ENCODE measurements around the gene RAB10.

- TF ChIP-seq CREM (IDR thresholded peaks at IDR 0.05; ENCODE audit: low read depth) (no peak), ZNF24 (IDR thresholded peaks at IDR 0.05) (no peak), FOXM1 (IDR thresholded peaks at IDR 0.05; ENCODE audit: low read depth) (no peak), FOXM1 (CRISPR knock-in tag; IDR thresholded peaks at IDR 0.05; ENCODE audit: low read depth) (no peak), RFX5 (IDR thresholded peaks at IDR 0.05; ENCODE audit: low read depth, low read length) (no peak), NFIC (IDR thresholded peaks at IDR 0.05) (0 out of 2 replicates have a peak, but pooled peaks have one; percentile 6), ZNF124 (CRISPR knock-in tag; IDR thresholded peaks at IDR 0.05) (no peak), RAD21 (CRISPR knock-in tag; conservative IDR thresholded peaks at IDR 0.05 in 1 of 2, IDR thresholded peaks at IDR 0.05 in 1 of 2) (no peak), EP300 (IDR thresholded peaks at IDR 0.05; ENCODE audit: low read length) (no peak)
Observed at GRCh38 chr2:26001743-26002351, 32.0 kb upstream of the RAB10 start.
